ENCODE measurements around the gene BCAS1. TPM values are rescaled to one million over a fixed set of nuclear protein-coding genes. Genes with fewer than 3 reads are reported as not detected.

The BCAS1 gene
- total and polyA plus RNA-seq, 10 of the 15 experiments (the other 5 are each of a cell fraction or from before 2014, with no cell fraction given) = 0.21 to 1.4 (median 0.55) TPM

DNA sequence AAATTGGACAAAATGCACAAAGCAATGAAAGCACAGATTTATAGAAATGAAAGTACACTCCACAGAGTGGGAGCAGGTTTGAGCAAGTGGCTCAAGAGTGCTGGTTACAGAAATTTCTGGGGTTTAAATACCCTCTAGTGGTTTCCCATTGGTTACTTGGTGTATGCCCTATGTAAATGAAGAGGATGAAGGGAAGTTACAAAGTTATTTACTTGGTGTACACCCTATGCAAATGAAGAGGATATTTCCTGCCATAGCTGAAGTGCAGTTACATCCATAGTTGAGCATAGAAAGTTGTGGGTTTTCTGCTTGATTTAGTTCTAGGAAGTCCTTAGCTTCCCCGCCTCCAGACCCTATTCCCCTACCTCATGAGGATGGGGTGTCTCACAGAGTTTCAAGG, 22.7 kb downstream of the BCAS1 start:
- Histone ChIP-seq H3K27me3 (replicated peaks in 1 of 2; ENCODE audit: control insufficient read depth in 2 of 2, insufficient read depth in 2 of 2, low read length in 1 of 2) (no peaks in the 10 kb centered on the region), H4K20me1 (ENCODE audit: control insufficient read depth, insufficient read depth) (no peaks in the 10 kb centered on the region), H3K9me3 (replicated peaks; ENCODE audit: control insufficient read depth, insufficient read depth, low read length) (peaks cover 6% of the 10 kb centered on the region; the same call in 2 of the 3 replicates), H3K4me2 (ENCODE audit: control insufficient read depth, insufficient read depth) (no peak overlapping the region), H3K36me3 (ENCODE audit: control insufficient read depth in 2 of 2, insufficient read depth in 2 of 2, low read length in 1 of 2) (no peaks in the 10 kb centered on the region), H2AFZ (ENCODE audit: control insufficient read depth, low read depth, low read length) (no peak overlapping the region), H3K4me1 (ENCODE audit: control insufficient read depth, insufficient read depth, low read length) (peaks cover 13% of the 10 kb centered on the region), H3K27ac (ENCODE audit: control insufficient read depth, insufficient read depth) (no peak overlapping the region), H3K79me2 (ENCODE audit: control insufficient read depth, insufficient read depth, low read length) (no peaks in the 10 kb centered on the region), H3K4me3 (no peak overlapping the region), H3K9ac (ENCODE audit: control insufficient read depth, insufficient read depth, low read length) (no peak overlapping the region)
- 0% methylated on average over 1 of the region's 1 CpG for WGBS (ENCODE audit: insufficient coverage, insufficient replicate concordance, low lambda C conversion rate, missing lambda C conversion rate)
- no TSS peak for BruUV-seq (replicated peaks)
- ChIA-PET CTCF (no interaction called here), SMC1A (ENCODE audit: uncharacterized antibody, unreplicated experiment) (interaction anchor here (3.4 kb wide), 1 partner anchor 14 kb away, joined by 12 read pairs; no protein-coding TSS in a partner anchor), POLR2A (no interaction called here), RAD21 (ENCODE audit: unreplicated experiment) (interaction anchor here (1.2 kb wide), 1 partner anchor 14 kb away, joined by 3 read pairs; no protein-coding TSS in a partner anchor)
- no peak for TF ChIP-seq JUND (IDR thresholded peaks at IDR 0.05; ENCODE audit: low read depth, low read length)
- no peak for TF ChIP-seq SMAD1 (IDR thresholded peaks at IDR 0.05; ENCODE audit: low read depth, partially characterized antibody)
- TF ChIP-seq BCL11A (IDR thresholded peaks at IDR 0.05; ENCODE audit: low read depth, low read length) = no peak
- no peak for ATAC-seq
- DNase-seq (ENCODE audit: low read depth, low spot score) = no peak
- intact Hi-C loops (cut with micrococcal nuclease; ENCODE audit: unreplicated experiment) = no loop called here
- FAIRE-seq = no peak
- in situ Hi-C loops (cut with MboI) = no loop called here

GRCh38 chr20:54047048-54047447, 23.3 kb downstream of the BCAS1 start:
- intact Hi-C loops (cut with micrococcal nuclease; ENCODE audit: unreplicated experiment) = no loop called here
- WGBS (ENCODE audit: insufficient coverage, insufficient replicate concordance, low lambda C conversion rate, missing lambda C conversion rate) = 97% methylated on average over 2 of the region's 2 CpGs
- Histone ChIP-seq H3K9me3 (replicated peaks; ENCODE audit: control insufficient read depth, insufficient read depth, low read length) (peaks cover 6% of the 10 kb centered on the region; the same call in 2 of the 3 replicates), H3K79me2 (ENCODE audit: control insufficient read depth, insufficient read depth, low read length) (no peaks in the 10 kb centered on the region), H3K36me3 (ENCODE audit: control insufficient read depth in 2 of 2, insufficient read depth in 2 of 2, low read length in 1 of 2) (no peaks in the 10 kb centered on the region), H3K27ac (ENCODE audit: control insufficient read depth, insufficient read depth) (no peak overlapping the region), H2AFZ (ENCODE audit: control insufficient read depth, low read depth, low read length) (no peak overlapping the region), H3K4me3 (no peak overlapping the region), H3K9ac (ENCODE audit: control insufficient read depth, insufficient read depth, low read length) (no peak overlapping the region), H3K4me1 (ENCODE audit: control insufficient read depth, insufficient read depth, low read length) (peaks cover 13% of the 10 kb centered on the region), H4K20me1 (ENCODE audit: control insufficient read depth, insufficient read depth) (no peaks in the 10 kb centered on the region), H3K4me2 (ENCODE audit: control insufficient read depth, insufficient read depth) (no peak overlapping the region), H3K27me3 (replicated peaks in 1 of 2; ENCODE audit: control insufficient read depth in 2 of 2, insufficient read depth in 2 of 2, low read length in 1 of 2) (no peaks in the 10 kb centered on the region)
- no peak for FAIRE-seq
- ChIA-PET CTCF (interaction anchor here (1.0 kb wide), 1 partner anchor 15 kb away, joined by 4 read pairs; no protein-coding TSS in a partner anchor), POLR2A (no interaction called here), SMC1A (ENCODE audit: uncharacterized antibody, unreplicated experiment) (interaction anchor here (1.2 to 3.4 kb wide), 2 partner anchors 9 to 15 kb away, joined by 4 to 12 read pairs; no protein-coding TSS in a partner anchor), RAD21 (ENCODE audit: unreplicated experiment) (interaction anchor here (1.2 kb wide), 1 partner anchor 15 kb away, joined by 3 read pairs; no protein-coding TSS in a partner anchor)
- ATAC-seq = no peak
- no peak for DNase-seq (ENCODE audit: low read depth, low spot score)
- in situ Hi-C loops (cut with MboI) = no loop called here
- no TSS peak for BruUV-seq (replicated peaks)
- TF ChIP-seq SRF (IDR thresholded peaks at IDR 0.05; ENCODE audit: low read depth in 2 of 2, low read length in 2 of 2) = no peak
- no peak for TF ChIP-seq ELK1 (IDR thresholded peaks at IDR 0.05; ENCODE audit: low read depth, low read length)
